H1 (cell line): Measurements from ENCODE around the gene SHISA9. TPM values are rescaled to one million over a fixed set of nuclear protein-coding genes. Genes with fewer than 3 reads are reported as not detected.

Experiments used
- CHD7 ChIP-seq: fragments of 300-600 bp; sonication (generic); IDR thresholded peaks from 2 replicates; pipeline ENCODE4 v1.7.1; 2012; ENCODE audit warnings: low read length, moderate library complexity, mild to moderate bottlenecking, inconsistent platforms; ENCODE audit not compliant: insufficient replicate concordance
- JUN ChIP-seq: IDR thresholded peaks from 2 replicates; pipeline ENCODE4 v1.6.1; 2011; ENCODE audit warnings: low read depth, mild to moderate bottlenecking, improper control_type of control experiment, low read length
- SP4 ChIP-seq: IDR thresholded peaks from 2 replicates; pipeline ENCODE4 v1.6.1; 2012; ENCODE audit warnings: low read length, inconsistent platforms
- polyA plus RNA-seq, 7 experiments: library from polyadenylated mRNA; depleted of rRNA in 3 of 7; stranded (reverse) in 5 of 7; unstranded in 2 of 7; fragments of >200 nt in 5 of 7; fragments of 200-250 nt in 2 of 7; gene quantifications; 1 replicate in 5 of 7; 2 replicates in 1 of 7; 4 replicates in 1 of 7; pipeline versions ENCODE4 v1.2.1 to v1.2.3, GENCODE V29; 2011 to 2013; ENCODE audit warnings: missing spikeins in 2 of 7, mixed read lengths in 2 of 7
- total RNA-seq: library from RNA; stranded (reverse); fragmentation: NEBNext Ultra II Directional; extraction: Animal tissue kit (Norgen Biotek cat#: 25700); gene quantifications from 2 replicates; pipeline ENCODE4 v1.2.1, GENCODE V29; 2021

The SHISA9 gene
- total and polyA plus RNA-seq, 2 of the 8 experiments (the other 6 are each of a cell fraction or from before 2014, with no cell fraction given): 25.6 to 39.8 TPM

GRCh38 chr16:13095061-13095460, 193.7 kb downstream of the SHISA9 start (continued):
- TF ChIP-seq JUN (no peak), CHD7 (no peak), SP4 (no peak)
